Gastrocnemius medialis (tissue), 4 donors: ENCODE data around the gene NET1. TPM values are rescaled to one million over a fixed set of nuclear protein-coding genes. Genes with fewer than 3 reads are reported as not detected.

Source experiments
- ATAC-seq, 2 donors: fragments of 150-250 bp; one replicate each; pipeline ENCODE4 v1.9.1; 2016
- DNase-seq, 2 donors: peaks; one replicate each; pipeline ENCODE4 v3.0.0-alpha.2; 2019
- H3K27ac ChIP-seq, 4 donors: fragments of 200-600 bp; sonication (generic); 1 replicate in 1 of 4; 2 replicates in 3 of 4; pipeline ENCODE4 v1.5.1; 2016 to 2018; ENCODE audit warnings: mild to moderate bottlenecking in 2 of 4, moderate library complexity in 1 of 4
- H3K27me3 ChIP-seq, 3 donors: fragments of 200-600 bp; sonication (generic) in 2 of 3; 1 replicate in 1 of 3; 2 replicates in 2 of 3; pipeline versions ENCODE4 v1.5.1 to v1.6.0; 2016 to 2019; ENCODE audit warnings: mild to moderate bottlenecking in 1 of 3, moderate library complexity in 1 of 3
- H3K36me3 ChIP-seq, 2 donors: fragments of 200-600 bp; sonication (generic) in 1 of 2; one replicate each; pipeline ENCODE4 v1.5.1; 2017 to 2018
- H3K4me1 ChIP-seq, 2 donors: fragments of 200-600 bp; sonication (generic) in 1 of 2; one replicate each; pipeline ENCODE4 v1.5.1; 2016 to 2017; ENCODE audit warnings: mild to moderate bottlenecking in 2 of 2
- H3K4me3 ChIP-seq, 4 donors: fragments of 200-600 bp; sonication (generic) in 3 of 4; 1 replicate in 1 of 4; 2 replicates in 3 of 4; pipeline ENCODE4 v1.5.1; 2016 to 2019; ENCODE audit warnings: mild to moderate bottlenecking in 2 of 4
- H3K9me3 ChIP-seq, 3 donors: fragments of 200-600 bp; sonication (generic) in 2 of 3; 1 replicate in 1 of 3; 2 replicates in 2 of 3; pipeline ENCODE4 v1.5.1; 2016 to 2019
- CTCF ChIP-seq, 5 experiments: fragments of 450-650 bp in 3 of 5; fragments of 200-600 bp in 2 of 5; sonication (generic) in 2 of 5; IDR thresholded peaks in 4 of 5; conservative IDR thresholded peaks in 1 of 5; 1 replicate in 4 of 5; 2 replicates in 1 of 5; pipeline ENCODE4 v1.5.1; 2016 to 2019; ENCODE audit warnings: antibody characterized with exemption in 5 of 5, mild to moderate bottlenecking in 3 of 5, moderate library complexity in 3 of 5
- POLR2A ChIP-seq, 2 donors: fragments of 450-650 bp; IDR thresholded peaks; one replicate each; pipeline ENCODE4 v1.6.1; 2017; ENCODE audit warnings: antibody characterized with exemption in 2 of 2, mild to moderate bottlenecking in 2 of 2, moderate library complexity in 2 of 2
- in situ Hi-C, 4 donors: fragments of 200-750 bp; cut with MboI; loops; one replicate each; pipeline versions ENCODE4 v1.15.0 to v1.8.0; 2017; ENCODE audit warnings: low sequenced_read_pairs in 4 of 4
- intact Hi-C: fragments of 100-400 bp; cut with DNase I; formaldehyde crosslinking; loops from one replicate; pipeline ENCODE4 v1.15.1; 2023; ENCODE audit warnings: low total_unique reads
- total RNA-seq, 4 donors: library from RNA; depleted of rRNA; stranded (reverse); fragments of >200 nt; gene quantifications; one replicate each; pipeline versions ENCODE4 v1.1.0 to v1.2.3, GENCODE V29; 2016

NET1 gene
- 10 to 100 TPM; 19.8 to 76.4 (median 36.3) TPM for total RNA-seq

GRCh38 chr10:5412277-5412941 is at the start of gene NET1:
NET1 (plus strand) TSS chr10:5412557; CDS start chr10:5412693, 136 bp downstream.
- no peaks in the 10 kb centered on the region for H3K9me3 ChIP-seq
- in situ Hi-C loops (no loop called here), intact Hi-C loops (loop anchor here (2.0 kb wide), 1 partner anchor 34 kb away; no protein-coding TSS in a partner anchor)
- peak; percentile 87 to 93 for DNase-seq
- no peaks in the 10 kb centered on the region for H3K27me3 ChIP-seq
- ATAC-seq: peak; percentile 84 to 93
- peaks cover 35 to 38% of the 10 kb centered on the region in 2 donors for H3K4me1 ChIP-seq
- H3K27ac ChIP-seq: peak within 1 kb of the TSS; percentile 87 to 97 (median 94)
- TF ChIP-seq CTCF (IDR thresholded peaks at IDR 0.05 in 4 of 5, conservative IDR thresholded peaks at IDR 0.05 in 1 of 5) (no peak), POLR2A (IDR thresholded peaks at IDR 0.05) (peak; percentile 43 to 51)
- no peaks in the 10 kb centered on the region for H3K36me3 ChIP-seq
- H3K4me3 ChIP-seq: peak within 1 kb of the TSS; percentile 74 to 89 (median 88)

- ATAC-seq (no peak), DNase-seq (no peak)
- peaks cover 24 to 49% (median 30%) of the 10 kb centered on the region in 3 donors for H3K27me3 ChIP-seq
- no peak overlapping the region for H3K27ac ChIP-seq
- no peaks in the 10 kb centered on the region for H3K9me3 ChIP-seq
- intact Hi-C loops: no loop called here
- H3K4me1 ChIP-seq: no peaks in the 10 kb centered on the region
- H3K4me3 ChIP-seq: no peak overlapping the region
- in situ Hi-C loops: no loop called here
- H3K36me3 ChIP-seq: no peaks in the 10 kb centered on the region
- no peak for TF ChIP-seq CTCF (IDR thresholded peaks at IDR 0.05 in 4 of 5, conservative IDR thresholded peaks at IDR 0.05 in 1 of 5)
- TF ChIP-seq POLR2A (IDR thresholded peaks at IDR 0.05): no peak
These were observed 49.5 kb upstream of the NET1 start for GRCh38 chr10:5362873-5363272.

GRCh38 chr10:5364374-5364773 is 48.0 kb upstream of the NET1 start:
- ATAC-seq (no peak), DNase-seq (no peak)
- in situ Hi-C loops: no loop called here
- no peak overlapping the region for H3K27ac ChIP-seq
- intact Hi-C loops: no loop called here
- peaks cover 24 to 43% (median 30%) of the 10 kb centered on the region in 3 donors for H3K27me3 ChIP-seq
- no peaks in the 10 kb centered on the region for H3K9me3 ChIP-seq
- no peak overlapping the region for H3K4me3 ChIP-seq
- TF ChIP-seq POLR2A (IDR thresholded peaks at IDR 0.05) (no peak), CTCF (IDR thresholded peaks at IDR 0.05 in 4 of 5, conservative IDR thresholded peaks at IDR 0.05 in 1 of 5) (no peak)
- no peaks in the 10 kb centered on the region for H3K36me3 ChIP-seq
- no peaks in the 10 kb centered on the region for H3K4me1 ChIP-seq

GRCh38 chr10:5364890-5365338 is 47.4 kb upstream of the NET1 start, which contains the start of gene UCN3:
UCN3 (plus strand) TSS chr10:5364966; CDS start chr10:5373721, 8,755 bp downstream.
- peaks cover 24 to 43% (median 30%) of the 10 kb centered on the region in 3 donors for H3K27me3 ChIP-seq
- H3K9me3 ChIP-seq: no peaks in the 10 kb centered on the region
- no peaks in the 10 kb centered on the region for H3K4me1 ChIP-seq
- no peak within 1 kb of the TSS for H3K4me3 ChIP-seq
- intact Hi-C loops: no loop called here
- ATAC-seq (no peak), DNase-seq (no peak)
- in situ Hi-C loops: no loop called here
- no peak within 1 kb of the TSS for H3K27ac ChIP-seq
- H3K36me3 ChIP-seq: no peaks in the 10 kb centered on the region
- no peak for TF ChIP-seq POLR2A (IDR thresholded peaks at IDR 0.05)
- no peak for TF ChIP-seq CTCF (IDR thresholded peaks at IDR 0.05 in 4 of 5, conservative IDR thresholded peaks at IDR 0.05 in 1 of 5)
